Measurements from ENCODE around the gene NFU1. TPM values are rescaled to one million over a fixed set of nuclear protein-coding genes. Genes with fewer than 3 reads are reported as not detected.
A peak's percentile ranks its signal among the peaks of the same experiment; 100 is the strongest.

Gene NFU1
- total RNA-seq = 19.5 TPM

GRCh38 chr2:69436938-69437750, at the start of gene NFU1:
TSS of gene NFU1 (minus strand) at chr2:69437435. CDS start at chr2:69437422, 13 bp downstream.
- Histone ChIP-seq H3K4me3 (ENCODE audit: low read length) (peak within 1 kb of the TSS; percentile 88), H3K9me3 (ENCODE audit: low read depth, low read length) (no peaks in the 10 kb centered on the region), H3K4me1 (ENCODE audit: insufficient read depth, low read length) (peaks cover 34% of the 10 kb centered on the region), H3K27me3 (ENCODE audit: insufficient read depth, low read length) (no peaks in the 10 kb centered on the region)

DNA sequence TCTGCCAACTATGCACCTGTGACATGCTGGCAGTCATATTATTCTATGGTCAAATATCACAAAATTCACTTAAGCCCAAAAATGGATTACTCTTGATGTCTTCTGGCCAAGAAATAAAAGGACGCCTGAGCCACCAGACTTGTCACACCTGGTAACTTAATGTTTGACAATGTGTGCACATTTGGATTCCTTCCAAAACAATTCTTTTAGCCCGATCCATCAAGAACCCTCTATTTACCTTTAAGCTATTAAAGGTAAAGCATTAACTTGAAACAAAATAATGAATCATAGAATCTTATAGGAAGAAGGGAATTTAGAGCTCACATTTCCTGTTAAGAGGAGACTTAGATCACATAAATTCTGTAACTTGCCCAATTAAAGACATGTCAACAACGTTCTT, 46.5 kb upstream of the NFU1 start:
- H3K27me3 ChIP-seq (ENCODE audit: insufficient read depth, low read length) = no peaks in the 10 kb centered on the region
- H3K4me1 ChIP-seq (ENCODE audit: insufficient read depth, low read length) = no peaks in the 10 kb centered on the region
- no peak overlapping the region for H3K4me3 ChIP-seq (ENCODE audit: low read length)
- no peaks in the 10 kb centered on the region for H3K9me3 ChIP-seq (ENCODE audit: low read depth, low read length)

DNA sequence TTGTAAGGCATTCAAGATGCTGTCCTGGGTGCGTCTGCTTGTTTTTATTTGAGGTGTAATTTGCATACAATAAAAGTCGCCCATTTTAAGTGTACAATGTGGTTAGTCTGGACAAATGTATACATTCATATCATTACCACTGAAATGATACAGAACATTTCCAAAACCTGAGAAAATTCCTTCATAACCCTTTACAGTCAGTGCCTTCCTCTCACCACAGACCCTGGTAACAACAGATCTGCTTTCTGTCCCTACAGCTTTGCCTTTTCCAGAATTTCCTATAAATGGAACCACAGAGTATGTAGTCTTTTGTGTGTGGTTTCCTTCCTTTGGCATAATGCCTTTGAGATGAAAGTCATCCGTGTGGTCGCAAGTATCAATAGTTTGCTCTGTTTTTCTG, 45.8 kb upstream of the NFU1 start:
- Histone ChIP-seq H3K4me1 (ENCODE audit: insufficient read depth, low read length) (no peaks in the 10 kb centered on the region), H3K4me3 (ENCODE audit: low read length) (no peak overlapping the region), H3K9me3 (ENCODE audit: low read depth, low read length) (no peaks in the 10 kb centered on the region), H3K27me3 (ENCODE audit: insufficient read depth, low read length) (no peaks in the 10 kb centered on the region)

DNA sequence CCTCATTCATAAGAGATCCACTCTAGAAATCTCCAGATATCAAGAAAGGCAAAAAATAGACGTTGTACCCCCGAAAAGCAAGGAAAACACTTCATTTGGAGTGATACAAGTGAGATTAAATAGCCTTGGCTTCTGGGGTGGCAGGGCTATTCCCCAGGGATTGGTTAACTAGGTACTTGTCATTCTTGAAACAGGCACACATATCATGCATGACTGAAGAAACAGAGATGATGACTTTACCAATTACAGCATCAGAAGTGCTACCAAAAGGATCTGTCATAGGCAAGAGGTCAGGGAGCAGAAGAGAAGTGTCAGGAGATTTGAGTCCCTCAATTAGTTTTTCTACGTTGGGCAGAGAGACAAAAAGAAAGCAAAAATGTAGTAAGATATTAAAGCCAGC, 45.2 kb upstream of the NFU1 start:
- H3K9me3 ChIP-seq (ENCODE audit: low read depth, low read length) = no peaks in the 10 kb centered on the region

DNA sequence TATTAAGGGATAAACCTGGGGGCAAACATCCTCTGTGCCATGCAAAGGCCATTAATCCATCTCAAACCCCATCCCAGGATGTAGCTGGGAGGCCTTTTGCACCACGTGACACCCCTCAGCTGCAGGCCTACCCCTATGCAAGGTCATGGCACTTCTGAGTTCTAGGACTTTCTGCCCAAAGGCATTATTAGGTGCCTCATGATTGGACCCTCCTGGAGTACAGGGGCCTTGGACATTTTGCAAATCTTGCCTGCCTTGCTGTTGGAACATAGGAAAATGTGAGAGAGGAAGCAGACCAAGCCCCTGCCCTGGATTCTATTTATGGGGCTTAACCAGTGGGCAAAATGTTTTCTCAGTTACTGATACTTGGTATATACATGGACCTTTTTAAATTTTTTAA, 44.2 kb upstream of the NFU1 start:
- no peaks in the 10 kb centered on the region for H3K4me1 ChIP-seq (ENCODE audit: insufficient read depth, low read length)
- H3K4me3 ChIP-seq (ENCODE audit: low read length) = no peak overlapping the region
- H3K27me3 ChIP-seq (ENCODE audit: insufficient read depth, low read length) = no peaks in the 10 kb centered on the region
- H3K9me3 ChIP-seq (ENCODE audit: low read depth, low read length) = no peaks in the 10 kb centered on the region

More for the DNA sequence above, 45.2 kb upstream of the NFU1 start:
- Histone ChIP-seq H3K4me3 (ENCODE audit: low read length) (no peak overlapping the region), H3K4me1 (ENCODE audit: insufficient read depth, low read length) (no peaks in the 10 kb centered on the region), H3K27me3 (ENCODE audit: insufficient read depth, low read length) (no peaks in the 10 kb centered on the region)

DNA sequence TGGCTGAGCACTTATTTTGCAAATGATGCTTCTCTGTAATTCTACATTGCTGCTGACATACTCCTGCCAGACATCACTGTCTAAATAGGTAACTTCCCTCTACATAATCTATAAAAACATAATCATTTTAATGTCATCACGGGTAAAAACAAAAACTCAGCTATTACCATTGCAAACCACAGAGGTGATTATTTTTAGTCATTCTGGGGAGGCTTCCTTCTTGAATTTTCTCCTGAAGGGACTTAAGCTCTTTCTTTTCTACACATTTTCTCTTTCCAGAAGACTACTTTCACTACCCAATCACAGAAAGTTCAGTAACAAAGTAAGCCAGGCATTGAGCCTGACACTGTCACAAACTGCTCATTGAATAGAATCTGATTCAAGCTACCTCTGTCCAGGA, 40.4 kb upstream of the NFU1 start:
- Histone ChIP-seq H3K27me3 (ENCODE audit: insufficient read depth, low read length) (no peaks in the 10 kb centered on the region), H3K4me3 (ENCODE audit: low read length) (no peak overlapping the region), H3K4me1 (ENCODE audit: insufficient read depth, low read length) (no peaks in the 10 kb centered on the region), H3K9me3 (ENCODE audit: low read depth, low read length) (no peaks in the 10 kb centered on the region)

GRCh38 chr2:69474688-69475087, 37.5 kb upstream of the NFU1 start:
- Histone ChIP-seq H3K9me3 (ENCODE audit: low read depth, low read length) (no peaks in the 10 kb centered on the region), H3K27me3 (ENCODE audit: insufficient read depth, low read length) (no peaks in the 10 kb centered on the region), H3K4me1 (ENCODE audit: insufficient read depth, low read length) (no peaks in the 10 kb centered on the region), H3K4me3 (ENCODE audit: low read length) (no peak overlapping the region)

GRCh38 chr2:69471793-69472192, 34.6 kb upstream of the NFU1 start:
- Histone ChIP-seq H3K27me3 (ENCODE audit: insufficient read depth, low read length) (no peaks in the 10 kb centered on the region), H3K9me3 (ENCODE audit: low read depth, low read length) (no peaks in the 10 kb centered on the region), H3K4me3 (ENCODE audit: low read length) (no peak overlapping the region), H3K4me1 (ENCODE audit: insufficient read depth, low read length) (no peaks in the 10 kb centered on the region)

DNA sequence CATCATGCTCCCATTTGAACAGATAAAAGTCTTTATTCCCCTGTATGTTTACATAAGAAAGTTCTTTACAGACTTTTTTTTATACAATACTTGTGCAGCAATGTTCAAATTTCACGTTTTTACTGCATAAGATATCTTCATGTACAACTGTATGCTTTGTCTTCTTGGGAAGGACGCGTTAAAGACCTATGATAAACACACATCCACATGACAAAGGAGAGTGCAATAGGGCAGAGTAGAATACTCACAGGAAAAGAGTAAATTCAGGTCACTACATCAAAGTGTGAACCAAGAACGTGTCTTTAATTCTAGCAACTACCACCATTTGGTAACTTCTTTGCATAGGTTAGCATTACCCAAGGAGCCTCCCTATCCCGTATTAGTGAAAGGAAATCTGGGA, 33.7 kb upstream of the NFU1 start:
- Histone ChIP-seq H3K27me3 (ENCODE audit: insufficient read depth, low read length) (no peaks in the 10 kb centered on the region), H3K4me1 (ENCODE audit: insufficient read depth, low read length) (no peaks in the 10 kb centered on the region), H3K9me3 (ENCODE audit: low read depth, low read length) (no peaks in the 10 kb centered on the region), H3K4me3 (ENCODE audit: low read length) (no peak overlapping the region)

GRCh38 chr2:69469784-69470183, 32.5 kb upstream of the NFU1 start:
- no peaks in the 10 kb centered on the region for H3K9me3 ChIP-seq (ENCODE audit: low read depth, low read length)
- no peaks in the 10 kb centered on the region for H3K4me1 ChIP-seq (ENCODE audit: insufficient read depth, low read length)
- no peak overlapping the region for H3K4me3 ChIP-seq (ENCODE audit: low read length)
- no peaks in the 10 kb centered on the region for H3K27me3 ChIP-seq (ENCODE audit: insufficient read depth, low read length)

DNA sequence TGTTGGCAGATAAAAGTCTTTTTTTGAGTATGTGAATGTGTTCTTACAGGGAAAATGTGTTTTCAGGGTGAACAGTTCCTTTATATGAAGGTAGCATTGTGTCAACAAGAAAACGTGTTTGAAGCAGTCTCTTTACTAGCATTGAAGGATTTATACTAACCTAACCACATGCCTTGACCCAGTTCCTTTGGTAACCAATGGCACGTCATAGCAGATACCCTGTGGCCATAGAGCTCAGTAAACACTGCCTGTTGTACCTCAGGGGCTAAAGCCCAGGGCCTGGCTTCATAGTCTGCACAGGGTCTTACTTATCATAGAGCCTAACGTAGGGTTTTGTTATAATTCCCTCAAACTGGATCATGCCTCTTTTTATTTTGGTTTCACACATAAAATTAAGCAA, 32.1 kb upstream of the NFU1 start:
- Histone ChIP-seq H3K4me1 (ENCODE audit: insufficient read depth, low read length) (no peaks in the 10 kb centered on the region), H3K9me3 (ENCODE audit: low read depth, low read length) (no peaks in the 10 kb centered on the region), H3K4me3 (ENCODE audit: low read length) (no peak overlapping the region), H3K27me3 (ENCODE audit: insufficient read depth, low read length) (no peaks in the 10 kb centered on the region)

- Histone ChIP-seq H3K27me3 (ENCODE audit: insufficient read depth, low read length) (no peaks in the 10 kb centered on the region), H3K4me1 (ENCODE audit: insufficient read depth, low read length) (no peaks in the 10 kb centered on the region), H3K9me3 (ENCODE audit: low read depth, low read length) (no peaks in the 10 kb centered on the region), H3K4me3 (ENCODE audit: low read length) (no peak overlapping the region)
Measured at GRCh38 chr2:69466728-69467127, 29.5 kb upstream of the NFU1 start.

GRCh38 chr2:69465513-69466456, 28.6 kb upstream of the NFU1 start:
- no peaks in the 10 kb centered on the region for H3K27me3 ChIP-seq (ENCODE audit: insufficient read depth, low read length)
- no peak overlapping the region for H3K4me3 ChIP-seq (ENCODE audit: low read length)
- H3K9me3 ChIP-seq (ENCODE audit: low read depth, low read length) = no peaks in the 10 kb centered on the region

DNA sequence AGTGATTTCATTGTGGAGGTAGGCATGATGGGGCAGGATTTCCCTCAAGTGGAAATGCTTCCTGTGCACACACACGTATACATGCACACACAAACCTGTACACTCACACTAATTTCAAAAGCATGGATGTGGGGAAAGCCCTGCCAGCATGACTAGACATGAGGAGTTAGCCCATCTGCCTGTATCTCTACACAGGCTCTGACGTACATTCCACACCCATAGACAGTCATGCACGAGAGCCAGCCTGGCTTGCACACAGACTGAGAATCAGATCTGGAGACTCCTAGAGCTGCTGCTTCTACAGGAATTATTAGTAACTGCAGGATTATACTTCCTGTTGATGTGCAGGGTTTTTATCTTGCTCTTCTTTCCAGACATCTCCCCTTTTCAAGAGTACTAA, 27.3 kb upstream of the NFU1 start:
- H3K4me1 ChIP-seq (ENCODE audit: insufficient read depth, low read length) = no peaks in the 10 kb centered on the region
- no peak overlapping the region for H3K4me3 ChIP-seq (ENCODE audit: low read length)
- H3K27me3 ChIP-seq (ENCODE audit: insufficient read depth, low read length) = no peaks in the 10 kb centered on the region
- no peaks in the 10 kb centered on the region for H3K9me3 ChIP-seq (ENCODE audit: low read depth, low read length)

More at GRCh38 chr2:69465513-69466456, 28.6 kb upstream of the NFU1 start:
- H3K4me1 ChIP-seq (ENCODE audit: insufficient read depth, low read length) = no peaks in the 10 kb centered on the region

DNA sequence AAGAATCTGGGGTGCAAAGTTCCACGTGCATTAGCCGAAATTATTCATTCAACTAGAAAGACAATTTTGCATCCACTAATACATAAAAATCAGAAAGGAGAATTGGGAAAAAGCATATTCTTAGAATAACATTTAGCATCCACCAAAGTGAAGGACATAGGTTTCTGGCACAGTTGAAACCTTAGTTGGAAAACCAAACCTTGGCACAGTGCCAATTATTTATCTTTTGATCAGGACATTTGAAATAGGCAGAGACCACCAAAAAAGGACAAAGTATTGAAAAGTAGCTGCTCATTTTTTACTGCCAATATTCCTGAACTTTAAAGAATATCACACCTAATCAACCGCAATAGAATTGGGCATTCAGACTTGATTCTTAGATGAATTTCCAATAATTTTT, 25.5 kb upstream of the NFU1 start:
- Histone ChIP-seq H3K4me1 (ENCODE audit: insufficient read depth, low read length) (no peaks in the 10 kb centered on the region), H3K4me3 (ENCODE audit: low read length) (no peak overlapping the region), H3K9me3 (ENCODE audit: low read depth, low read length) (no peaks in the 10 kb centered on the region), H3K27me3 (ENCODE audit: insufficient read depth, low read length) (no peaks in the 10 kb centered on the region)
